Ishikawa (cell line): ENCODE data around the gene COL23A1.

Source experiments
- CEBPB ChIP-seq: IDR thresholded peaks from 2 replicates; pipeline ENCODE4 v1.6.1; 2012
- EGR1 ChIP-seq: IDR thresholded peaks from 2 replicates; pipeline ENCODE4 v1.6.1; 2012
- EP300 ChIP-seq: IDR thresholded peaks from 2 replicates; pipeline ENCODE4 v1.6.1; 2012; ENCODE audit warnings: borderline replicate concordance
- FOXM1 ChIP-seq: IDR thresholded peaks from 2 replicates; pipeline ENCODE4 v1.6.1; 2012; ENCODE audit warnings: low read depth, borderline replicate concordance
- NFIC ChIP-seq: IDR thresholded peaks from 2 replicates; pipeline ENCODE4 v1.6.1; 2012
- RAD21 ChIP-seq: IDR thresholded peaks from 2 replicates; pipeline ENCODE4 v1.6.1; 2012; ENCODE audit warnings: low read depth
- TCF12 ChIP-seq: IDR thresholded peaks from 2 replicates; pipeline ENCODE4 v1.6.1; 2012; ENCODE audit warnings: low read depth
- TEAD4 ChIP-seq: IDR thresholded peaks from 2 replicates; pipeline ENCODE4 v1.6.1; 2012
- YY1 ChIP-seq: IDR thresholded peaks from 2 replicates; pipeline ENCODE4 v1.6.1; 2012; ENCODE audit warnings: low read depth
- TF ChIP-seq, protein P1 (sequence below): IDR thresholded peaks from 2 replicates; pipeline ENCODE4 v1.6.1; 2012
- TF ChIP-seq, protein P2 (sequence below): IDR thresholded peaks from 2 replicates; pipeline ENCODE4 v1.6.1; 2012; ENCODE audit warnings: low read depth, mild to moderate bottlenecking

DNA sequence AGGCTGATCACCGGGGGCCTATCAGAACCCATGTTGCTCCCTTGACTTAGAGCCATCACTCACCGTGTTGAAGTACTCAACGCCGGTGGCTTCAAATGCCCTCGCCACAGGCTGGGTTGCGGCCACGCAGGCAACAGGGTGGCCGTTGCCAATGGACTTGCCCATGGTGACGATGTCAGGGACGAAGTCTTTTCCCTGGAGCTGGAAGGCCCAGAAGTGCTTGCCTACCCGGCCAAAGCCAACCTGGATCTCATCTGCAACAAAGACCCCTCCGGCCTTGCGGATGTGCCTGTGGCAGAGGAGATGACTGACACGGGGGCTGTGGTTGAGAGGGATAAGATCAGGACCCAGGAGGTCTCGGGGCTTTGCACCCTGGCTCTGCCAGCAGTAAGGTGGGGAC, 367.9 kb downstream of the COL23A1 start:
- no peak for TF ChIP-seq RAD21
- TF ChIP-seq EGR1 = no peak
- no peak for TF ChIP-seq YY1
- no peak for TF ChIP-seq TCF12
- no peak for TF ChIP-seq NFIC
- no peak for TF ChIP-seq TEAD4
- no peak for TF ChIP-seq EP300
- TF ChIP-seq, protein P1, sequence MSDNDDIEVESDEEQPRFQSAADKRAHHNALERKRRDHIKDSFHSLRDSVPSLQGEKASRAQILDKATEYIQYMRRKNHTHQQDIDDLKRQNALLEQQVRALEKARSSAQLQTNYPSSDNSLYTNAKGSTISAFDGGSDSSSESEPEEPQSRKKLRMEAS = no peak
- TF ChIP-seq CEBPB = no peak
- TF ChIP-seq FOXM1 = no peak
- TF ChIP-seq, protein P2, sequence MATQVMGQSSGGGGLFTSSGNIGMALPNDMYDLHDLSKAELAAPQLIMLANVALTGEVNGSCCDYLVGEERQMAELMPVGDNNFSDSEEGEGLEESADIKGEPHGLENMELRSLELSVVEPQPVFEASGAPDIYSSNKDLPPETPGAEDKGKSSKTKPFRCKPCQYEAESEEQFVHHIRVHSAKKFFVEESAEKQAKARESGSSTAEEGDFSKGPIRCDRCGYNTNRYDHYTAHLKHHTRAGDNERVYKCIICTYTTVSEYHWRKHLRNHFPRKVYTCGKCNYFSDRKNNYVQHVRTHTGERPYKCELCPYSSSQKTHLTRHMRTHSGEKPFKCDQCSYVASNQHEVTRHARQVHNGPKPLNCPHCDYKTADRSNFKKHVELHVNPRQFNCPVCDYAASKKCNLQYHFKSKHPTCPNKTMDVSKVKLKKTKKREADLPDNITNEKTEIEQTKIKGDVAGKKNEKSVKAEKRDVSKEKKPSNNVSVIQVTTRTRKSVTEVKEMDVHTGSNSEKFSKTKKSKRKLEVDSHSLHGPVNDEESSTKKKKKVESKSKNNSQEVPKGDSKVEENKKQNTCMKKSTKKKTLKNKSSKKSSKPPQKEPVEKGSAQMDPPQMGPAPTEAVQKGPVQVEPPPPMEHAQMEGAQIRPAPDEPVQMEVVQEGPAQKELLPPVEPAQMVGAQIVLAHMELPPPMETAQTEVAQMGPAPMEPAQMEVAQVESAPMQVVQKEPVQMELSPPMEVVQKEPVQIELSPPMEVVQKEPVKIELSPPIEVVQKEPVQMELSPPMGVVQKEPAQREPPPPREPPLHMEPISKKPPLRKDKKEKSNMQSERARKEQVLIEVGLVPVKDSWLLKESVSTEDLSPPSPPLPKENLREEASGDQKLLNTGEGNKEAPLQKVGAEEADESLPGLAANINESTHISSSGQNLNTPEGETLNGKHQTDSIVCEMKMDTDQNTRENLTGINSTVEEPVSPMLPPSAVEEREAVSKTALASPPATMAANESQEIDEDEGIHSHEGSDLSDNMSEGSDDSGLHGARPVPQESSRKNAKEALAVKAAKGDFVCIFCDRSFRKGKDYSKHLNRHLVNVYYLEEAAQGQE = no peak
